ENCODE measurements around the gene TPCN2. TPM values are rescaled to one million over a fixed set of nuclear protein-coding genes. Genes with fewer than 3 reads are reported as not detected.

The TPCN2 gene
- total RNA-seq, 1 experiment from 2014 or later = 28.9 TPM

- DNase-seq (ENCODE audit: low spot score) = no peak
- Histone ChIP-seq H3K27ac (ENCODE audit: low read depth, low read length, poor library complexity, severe bottlenecking) (peak overlapping the region; percentile 7), H3K9me3 (ENCODE audit: low read depth, low read length, poor library complexity, severe bottlenecking) (no peaks in the 10 kb centered on the region), H3K4me3 (ENCODE audit: low read depth, low read length, poor library complexity, severe bottlenecking) (no peak overlapping the region), H3K36me3 (ENCODE audit: insufficient read depth, low read length, poor library complexity, severe bottlenecking) (peaks cover 11% of the 10 kb centered on the region), H3K27me3 (replicated peaks; ENCODE audit: insufficient read depth, low read depth, low read length, poor library complexity) (no peaks in the 10 kb centered on the region), H3K4me1 (ENCODE audit: insufficient read depth, low read length, poor library complexity, severe bottlenecking) (no peaks in the 10 kb centered on the region)
- POLR2A ChIA-PET (ENCODE audit: low non-redundant PET) = no interaction called here
- CTCF ChIA-PET = no interaction called here
- intact Hi-C loops (cut with micrococcal nuclease; ENCODE audit: unreplicated experiment) = no loop called here
- TF ChIP-seq EZH2 (IDR thresholded peaks at IDR 0.05; ENCODE audit: borderline replicate concordance, low read depth, low read length, poor library complexity, severe bottlenecking) (no peak), CTCF (conservative IDR thresholded peaks at IDR 0.05; ENCODE audit: low read depth, low read length) (no peak)
- no TSS peak for BruUV-seq (replicated peaks)
Observed at GRCh38 chr11:69078930-69079605, 30.3 kb downstream of the TPCN2 start.

GRCh38 chr11:69079661-69080256 is 31.0 kb downstream of the TPCN2 start:
- no peak for DNase-seq (ENCODE audit: low spot score)
- intact Hi-C loops (cut with micrococcal nuclease; ENCODE audit: unreplicated experiment) = no loop called here
- Histone ChIP-seq H3K4me1 (ENCODE audit: insufficient read depth, low read length, poor library complexity, severe bottlenecking) (no peaks in the 10 kb centered on the region), H3K27ac (ENCODE audit: low read depth, low read length, poor library complexity, severe bottlenecking) (peak overlapping the region; percentile 41), H3K27me3 (replicated peaks; ENCODE audit: insufficient read depth, low read depth, low read length, poor library complexity) (no peaks in the 10 kb centered on the region), H3K9me3 (ENCODE audit: low read depth, low read length, poor library complexity, severe bottlenecking) (no peaks in the 10 kb centered on the region), H3K36me3 (ENCODE audit: insufficient read depth, low read length, poor library complexity, severe bottlenecking) (peaks cover 11% of the 10 kb centered on the region), H3K4me3 (ENCODE audit: low read depth, low read length, poor library complexity, severe bottlenecking) (no peak overlapping the region)
- ChIA-PET POLR2A (ENCODE audit: low non-redundant PET) (no interaction called here), CTCF (no interaction called here)
- BruUV-seq (replicated peaks) = no TSS peak
- no peak for TF ChIP-seq CTCF (conservative IDR thresholded peaks at IDR 0.05; ENCODE audit: low read depth, low read length)
- no peak for TF ChIP-seq EZH2 (IDR thresholded peaks at IDR 0.05; ENCODE audit: borderline replicate concordance, low read depth, low read length, poor library complexity, severe bottlenecking)

GRCh38 chr11:69080257-69080995 is 31.7 kb downstream of the TPCN2 start:
- H3K36me3 ChIP-seq (ENCODE audit: insufficient read depth, low read length, poor library complexity, severe bottlenecking) = peaks cover 14% of the 10 kb centered on the region
- no peaks in the 10 kb centered on the region for H3K9me3 ChIP-seq (ENCODE audit: low read depth, low read length, poor library complexity, severe bottlenecking)
- H3K4me1 ChIP-seq (ENCODE audit: insufficient read depth, low read length, poor library complexity, severe bottlenecking) = no peaks in the 10 kb centered on the region
- no peaks in the 10 kb centered on the region for H3K27me3 ChIP-seq (replicated peaks; ENCODE audit: insufficient read depth, low read depth, low read length, poor library complexity)
- no TSS peak for BruUV-seq (replicated peaks)
- DNase-seq (ENCODE audit: low spot score) = no peak
- ChIA-PET POLR2A (ENCODE audit: low non-redundant PET) (no interaction called here), CTCF (no interaction called here)
- H3K4me3 ChIP-seq (ENCODE audit: low read depth, low read length, poor library complexity, severe bottlenecking) = no peak overlapping the region
- H3K27ac ChIP-seq (ENCODE audit: low read depth, low read length, poor library complexity, severe bottlenecking) = peak overlapping the region; percentile 41
- TF ChIP-seq CTCF (conservative IDR thresholded peaks at IDR 0.05; ENCODE audit: low read depth, low read length) = no peak
- intact Hi-C loops (cut with micrococcal nuclease; ENCODE audit: unreplicated experiment) = no loop called here

Measured in A673 (cell line).